GM12872 (cell line): ENCODE measurements around the gene MPV17.

Experiments
- TF ChIP-seq, protein P1 (sequence below): IDR thresholded peaks from 3 replicates; pipeline ENCODE4 v1.5.1; 2011; ENCODE audit warnings: low read depth, mild to moderate bottlenecking, low read length, moderate library complexity; ENCODE audit not compliant: insufficient read depth

MPV17 gene

DNA sequence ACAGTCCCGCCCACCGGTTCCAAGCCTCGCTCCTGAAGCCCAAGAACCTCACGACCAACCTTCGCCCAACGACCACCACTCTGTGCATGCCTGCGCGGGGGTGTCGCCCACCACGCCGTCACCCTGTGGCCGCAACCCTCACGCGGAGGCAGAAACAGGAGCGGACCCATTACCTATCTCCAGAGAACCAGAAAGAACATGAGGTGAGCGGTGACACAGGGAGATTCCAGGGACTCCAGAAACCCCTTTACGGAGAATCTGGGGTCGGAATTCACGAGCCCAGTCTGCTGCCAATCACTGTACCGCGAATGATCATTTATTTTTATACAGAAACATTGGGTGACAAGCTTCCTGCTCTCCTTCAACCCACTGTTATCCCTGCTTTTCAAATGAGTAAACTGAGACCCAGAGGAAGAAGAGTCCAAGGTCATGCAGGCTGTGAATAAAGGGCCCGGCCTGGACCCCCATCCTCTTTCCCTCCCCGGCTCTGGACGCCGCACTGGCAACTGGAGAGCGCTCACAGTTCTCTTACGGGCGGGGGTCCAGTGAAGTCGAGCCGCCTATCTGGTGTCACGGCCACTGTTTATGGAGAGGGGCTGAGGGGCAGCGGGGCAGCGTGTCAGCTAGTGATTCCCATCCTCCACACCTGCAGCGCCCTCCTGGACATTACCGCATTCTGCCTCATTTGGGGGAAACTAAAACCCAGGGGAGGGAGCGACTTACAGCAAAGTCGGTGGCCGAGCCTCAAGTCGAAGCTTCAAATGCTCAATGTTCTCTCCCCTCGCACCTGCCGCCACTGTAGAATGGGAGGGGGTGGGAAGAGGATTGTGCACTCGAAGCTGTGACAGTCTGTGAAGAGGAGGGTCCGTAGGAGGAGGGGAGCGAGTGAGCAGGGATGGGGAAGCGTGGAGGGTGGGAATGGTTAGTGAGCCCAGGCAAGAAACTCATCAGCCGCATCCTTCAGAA, 59.3 kb downstream of the MPV17 start:
- TF ChIP-seq, protein P1, sequence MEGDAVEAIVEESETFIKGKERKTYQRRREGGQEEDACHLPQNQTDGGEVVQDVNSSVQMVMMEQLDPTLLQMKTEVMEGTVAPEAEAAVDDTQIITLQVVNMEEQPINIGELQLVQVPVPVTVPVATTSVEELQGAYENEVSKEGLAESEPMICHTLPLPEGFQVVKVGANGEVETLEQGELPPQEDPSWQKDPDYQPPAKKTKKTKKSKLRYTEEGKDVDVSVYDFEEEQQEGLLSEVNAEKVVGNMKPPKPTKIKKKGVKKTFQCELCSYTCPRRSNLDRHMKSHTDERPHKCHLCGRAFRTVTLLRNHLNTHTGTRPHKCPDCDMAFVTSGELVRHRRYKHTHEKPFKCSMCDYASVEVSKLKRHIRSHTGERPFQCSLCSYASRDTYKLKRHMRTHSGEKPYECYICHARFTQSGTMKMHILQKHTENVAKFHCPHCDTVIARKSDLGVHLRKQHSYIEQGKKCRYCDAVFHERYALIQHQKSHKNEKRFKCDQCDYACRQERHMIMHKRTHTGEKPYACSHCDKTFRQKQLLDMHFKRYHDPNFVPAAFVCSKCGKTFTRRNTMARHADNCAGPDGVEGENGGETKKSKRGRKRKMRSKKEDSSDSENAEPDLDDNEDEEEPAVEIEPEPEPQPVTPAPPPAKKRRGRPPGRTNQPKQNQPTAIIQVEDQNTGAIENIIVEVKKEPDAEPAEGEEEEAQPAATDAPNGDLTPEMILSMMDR, result no peak

DNA sequence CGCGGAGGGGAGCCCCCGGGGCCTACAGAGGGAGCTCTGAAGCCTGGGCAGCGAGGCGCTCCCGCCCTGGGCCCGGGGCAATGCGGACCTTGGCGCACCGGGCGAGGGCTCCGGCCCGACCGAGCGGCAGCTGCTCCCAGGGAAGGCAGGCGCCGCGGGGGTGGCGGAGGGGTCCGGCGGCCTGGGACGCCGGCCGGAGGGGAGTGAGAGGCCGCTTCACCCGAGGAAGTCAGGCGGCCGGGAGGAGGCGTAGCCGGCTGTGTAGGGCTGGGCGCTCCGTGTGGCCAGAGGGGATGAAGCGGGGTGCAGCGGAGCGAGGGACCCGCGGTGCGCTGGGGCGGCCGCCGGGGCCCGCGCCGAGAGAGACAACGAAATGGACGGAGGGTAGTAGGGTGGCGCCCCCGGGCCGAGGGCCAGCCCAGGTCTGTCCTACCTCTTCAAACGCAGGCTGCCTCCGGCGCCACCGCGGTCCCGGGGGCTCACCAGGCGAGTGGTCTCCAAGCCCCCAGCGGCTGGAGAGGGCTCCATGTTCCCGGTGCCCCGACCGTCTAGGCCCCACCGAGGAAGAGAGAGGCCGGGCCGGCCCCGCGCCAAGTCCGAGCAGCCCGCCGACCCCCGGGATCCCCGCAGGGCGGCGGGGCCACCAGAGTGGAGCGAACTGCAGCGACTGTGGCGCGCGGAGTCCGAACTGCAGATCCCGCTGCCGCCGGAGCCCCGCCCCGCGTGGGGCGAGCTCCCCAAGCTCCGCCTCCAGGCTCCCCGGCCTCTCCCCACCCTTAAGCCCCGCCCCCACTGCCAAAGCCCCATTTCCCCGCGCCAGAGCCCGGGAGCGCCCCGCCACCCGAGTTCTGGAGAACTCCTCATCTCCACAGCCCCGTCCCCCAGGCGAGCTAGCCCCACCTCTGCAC, 60.3 kb downstream of the MPV17 start, which contains the start of gene SLC30A3:
Gene SLC30A3 (minus strand): TSS at position 669 of the 908 bp plus-strand sequence. CDS start 141 bp downstream, at position 528.
- TF ChIP-seq, protein P1, result no peak

DNA sequence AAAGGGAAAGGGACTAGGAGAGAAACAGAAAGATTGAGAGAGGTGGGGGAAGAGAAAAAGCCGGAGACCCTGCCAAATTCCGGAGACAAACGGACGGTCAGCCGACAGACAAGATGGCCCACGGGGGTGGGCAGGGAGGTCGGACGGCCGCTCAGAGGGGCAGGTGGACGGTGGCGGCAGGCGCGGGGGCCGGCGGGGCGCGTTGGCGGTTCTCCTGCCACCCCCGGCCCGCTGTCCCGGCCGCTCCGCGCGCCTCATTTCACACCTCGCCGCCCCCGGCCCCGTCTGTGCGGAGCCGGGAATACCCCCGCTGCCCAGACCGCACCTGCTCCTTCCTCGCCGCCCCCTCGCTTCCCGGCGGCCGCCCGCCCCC, 61.0 kb downstream of the MPV17 start:
- TF ChIP-seq, protein P1, result no peak

DNA sequence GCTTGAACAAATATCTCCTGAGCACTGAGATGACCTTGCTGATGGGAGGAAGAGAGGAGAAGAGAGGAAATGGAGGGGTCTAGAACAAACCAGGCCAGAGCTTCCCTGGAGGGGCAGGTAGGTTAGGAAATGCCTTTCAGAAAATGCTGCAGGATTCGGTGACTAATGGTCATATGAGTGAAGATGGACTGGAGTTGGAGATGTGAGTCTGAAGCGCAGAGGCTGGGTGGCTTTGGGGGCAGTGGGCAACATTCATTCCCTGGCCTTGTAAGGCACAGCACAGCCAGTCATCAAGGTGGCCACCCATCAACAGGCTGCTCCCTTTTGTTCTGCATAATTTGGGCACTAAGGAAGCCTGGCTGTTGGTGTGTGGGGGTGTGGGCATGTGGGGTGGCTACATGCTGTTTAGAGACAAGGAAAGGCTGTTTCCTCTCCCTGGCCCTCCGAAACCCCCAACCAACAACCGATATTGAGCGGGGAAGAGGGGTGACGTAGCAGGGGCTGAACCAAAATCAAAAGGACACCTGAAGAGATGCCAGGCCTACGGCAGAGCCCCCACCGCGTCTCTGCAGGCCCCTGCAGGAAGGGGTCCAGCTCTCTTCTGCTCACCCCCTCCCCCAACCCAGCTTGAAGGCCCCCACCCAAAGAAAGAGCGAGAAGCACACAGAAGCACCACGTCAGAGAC, 61.5 kb downstream of the MPV17 start:
- TF ChIP-seq, protein P1, result no peak
